Measurements from ENCODE around the gene SKA3.

Gene SKA3

GRCh38 chr13:21123956-21124355 is 52.4 kb downstream of the SKA3 start:
- H3K27ac ChIP-seq (ENCODE audit: extremely low read depth, low read depth, low read length), result no peak overlapping the region
- POLR2A ChIA-PET, result interaction anchor here (0.9 kb wide), 1 partner anchor 52 kb away, joined by 5 read pairs; the partner anchor contains the start of genes MRPL57 and SKA3
- CTCF ChIA-PET, result interaction anchor here (0.7 kb wide), 1 partner anchor 180 kb away, joined by 3 read pairs; no protein-coding TSS in a partner anchor
- H3K36me3 ChIP-seq (ENCODE audit: control insufficient read depth in 2 of 2, insufficient read depth in 1 of 2, low read length in 2 of 2), result no peaks in the 10 kb centered on the region
- no peak overlapping the region for H3K4me3 ChIP-seq (ENCODE audit: low read depth, low read length)
- H3K9me3 ChIP-seq (ENCODE audit: control insufficient read depth, insufficient read depth, low read depth, low read length), result no peaks in the 10 kb centered on the region
- H3K4me1 ChIP-seq (ENCODE audit: control insufficient read depth, insufficient read depth, low read length), result no peaks in the 10 kb centered on the region
- TF ChIP-seq MYNN (tag by site-specific recombination; IDR thresholded peaks at IDR 0.05; ENCODE audit: borderline replicate concordance), result no peak
- no peak for TF ChIP-seq SCRT2 (tag by site-specific recombination; IDR thresholded peaks at IDR 0.05)
- no peak for TF ChIP-seq ATF2 (tag by site-specific recombination; IDR thresholded peaks at IDR 0.05; ENCODE audit: low read depth)

- ChIA-PET CTCF (no interaction called here), POLR2A (no interaction called here)
- no peaks in the 10 kb centered on the region for H3K4me1 ChIP-seq (ENCODE audit: control insufficient read depth, insufficient read depth, low read length)
- H3K4me3 ChIP-seq (ENCODE audit: low read depth, low read length), result no peak overlapping the region
- TF ChIP-seq ZBTB26 (tag by site-specific recombination; optimal IDR thresholded peaks at IDR 0.05) (no peak), BCL11A (tag by site-specific recombination; IDR thresholded peaks at IDR 0.05; ENCODE audit: low read depth) (no peak), ZNF610 (tag by site-specific recombination; IDR thresholded peaks at IDR 0.05; ENCODE audit: borderline replicate concordance) (no peak), GLI4 (tag by site-specific recombination; IDR thresholded peaks at IDR 0.05) (no peak), ZNF580 (tag by site-specific recombination; IDR thresholded peaks at IDR 0.05) (no peak)
- TF ChIP-seq, protein P1, sequence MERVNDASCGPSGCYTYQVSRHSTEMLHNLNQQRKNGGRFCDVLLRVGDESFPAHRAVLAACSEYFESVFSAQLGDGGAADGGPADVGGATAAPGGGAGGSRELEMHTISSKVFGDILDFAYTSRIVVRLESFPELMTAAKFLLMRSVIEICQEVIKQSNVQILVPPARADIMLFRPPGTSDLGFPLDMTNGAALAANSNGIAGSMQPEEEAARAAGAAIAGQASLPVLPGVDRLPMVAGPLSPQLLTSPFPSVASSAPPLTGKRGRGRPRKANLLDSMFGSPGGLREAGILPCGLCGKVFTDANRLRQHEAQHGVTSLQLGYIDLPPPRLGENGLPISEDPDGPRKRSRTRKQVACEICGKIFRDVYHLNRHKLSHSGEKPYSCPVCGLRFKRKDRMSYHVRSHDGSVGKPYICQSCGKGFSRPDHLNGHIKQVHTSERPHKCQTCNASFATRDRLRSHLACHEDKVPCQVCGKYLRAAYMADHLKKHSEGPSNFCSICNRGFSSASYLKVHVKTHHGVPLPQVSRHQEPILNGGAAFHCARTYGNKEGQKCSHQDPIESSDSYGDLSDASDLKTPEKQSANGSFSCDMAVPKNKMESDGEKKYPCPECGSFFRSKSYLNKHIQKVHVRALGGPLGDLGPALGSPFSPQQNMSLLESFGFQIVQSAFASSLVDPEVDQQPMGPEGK (tag by site-specific recombination; IDR thresholded peaks at IDR 0.05), result no peak
- TF ChIP-seq, protein P2, sequence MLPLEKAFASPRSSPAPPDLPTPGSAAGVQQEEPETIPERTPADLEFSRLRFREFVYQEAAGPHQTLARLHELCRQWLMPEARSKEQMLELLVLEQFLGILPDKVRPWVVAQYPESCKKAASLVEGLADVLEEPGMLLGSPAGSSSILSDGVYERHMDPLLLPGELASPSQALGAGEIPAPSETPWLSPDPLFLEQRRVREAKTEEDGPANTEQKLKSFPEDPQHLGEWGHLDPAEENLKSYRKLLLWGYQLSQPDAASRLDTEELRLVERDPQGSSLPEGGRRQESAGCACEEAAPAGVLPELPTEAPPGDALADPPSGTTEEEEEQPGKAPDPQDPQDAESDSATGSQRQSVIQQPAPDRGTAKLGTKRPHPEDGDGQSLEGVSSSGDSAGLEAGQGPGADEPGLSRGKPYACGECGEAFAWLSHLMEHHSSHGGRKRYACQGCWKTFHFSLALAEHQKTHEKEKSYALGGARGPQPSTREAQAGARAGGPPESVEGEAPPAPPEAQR (tag by site-specific recombination; IDR thresholded peaks at IDR 0.05), result no peak
- TF ChIP-seq, protein P3, sequence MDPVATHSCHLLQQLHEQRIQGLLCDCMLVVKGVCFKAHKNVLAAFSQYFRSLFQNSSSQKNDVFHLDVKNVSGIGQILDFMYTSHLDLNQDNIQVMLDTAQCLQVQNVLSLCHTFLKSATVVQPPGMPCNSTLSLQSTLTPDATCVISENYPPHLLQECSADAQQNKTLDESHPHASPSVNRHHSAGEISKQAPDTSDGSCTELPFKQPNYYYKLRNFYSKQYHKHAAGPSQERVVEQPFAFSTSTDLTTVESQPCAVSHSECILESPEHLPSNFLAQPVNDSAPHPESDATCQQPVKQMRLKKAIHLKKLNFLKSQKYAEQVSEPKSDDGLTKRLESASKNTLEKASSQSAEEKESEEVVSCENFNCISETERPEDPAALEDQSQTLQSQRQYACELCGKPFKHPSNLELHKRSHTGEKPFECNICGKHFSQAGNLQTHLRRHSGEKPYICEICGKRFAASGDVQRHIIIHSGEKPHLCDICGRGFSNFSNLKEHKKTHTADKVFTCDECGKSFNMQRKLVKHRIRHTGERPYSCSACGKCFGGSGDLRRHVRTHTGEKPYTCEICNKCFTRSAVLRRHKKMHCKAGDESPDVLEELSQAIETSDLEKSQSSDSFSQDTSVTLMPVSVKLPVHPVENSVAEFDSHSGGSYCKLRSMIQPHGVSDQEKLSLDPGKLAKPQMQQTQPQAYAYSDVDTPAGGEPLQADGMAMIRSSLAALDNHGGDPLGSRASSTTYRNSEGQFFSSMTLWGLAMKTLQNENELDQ (tag by site-specific recombination; IDR thresholded peaks at IDR 0.05; ENCODE audit: low read depth), result no peak
- no peaks in the 10 kb centered on the region for H3K9me3 ChIP-seq (ENCODE audit: control insufficient read depth, insufficient read depth, low read depth, low read length)
- H3K36me3 ChIP-seq (ENCODE audit: control insufficient read depth in 2 of 2, insufficient read depth in 1 of 2, low read length in 2 of 2), result no peaks in the 10 kb centered on the region
- H3K27ac ChIP-seq (ENCODE audit: extremely low read depth, low read depth, low read length), result no peak overlapping the region
Measured at GRCh38 chr13:21121616-21122015, 54.7 kb downstream of the SKA3 start.

DNA sequence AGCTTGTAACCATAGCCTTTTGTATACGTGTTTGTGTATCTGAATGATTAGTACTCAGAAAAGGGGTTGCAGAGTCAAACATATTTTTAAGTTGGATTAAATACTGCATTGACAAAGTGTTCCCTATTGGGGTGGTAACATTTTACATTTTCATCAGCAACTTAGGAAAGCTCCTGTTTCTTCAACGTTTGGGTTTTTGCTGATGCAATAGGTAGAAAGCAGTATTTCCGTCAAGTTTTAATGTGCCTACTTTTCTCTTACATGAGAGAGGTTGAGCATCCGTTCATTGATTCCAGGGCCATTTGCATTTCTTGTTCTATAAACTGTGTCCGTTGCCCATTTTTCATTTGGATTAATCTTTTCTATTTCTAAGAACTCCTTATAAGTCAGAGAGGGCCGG is 56.2 kb downstream of the SKA3 start:
- H3K9me3 ChIP-seq (ENCODE audit: control insufficient read depth, insufficient read depth, low read depth, low read length), result no peaks in the 10 kb centered on the region
- POLR2A ChIA-PET, result no interaction called here
- no peaks in the 10 kb centered on the region for H3K36me3 ChIP-seq (ENCODE audit: control insufficient read depth in 2 of 2, insufficient read depth in 1 of 2, low read length in 2 of 2)
- H3K4me1 ChIP-seq (ENCODE audit: control insufficient read depth, insufficient read depth, low read length), result no peaks in the 10 kb centered on the region
- CTCF ChIA-PET, result no interaction called here
- H3K4me3 ChIP-seq (ENCODE audit: low read depth, low read length), result no peak overlapping the region
- no peak overlapping the region for H3K27ac ChIP-seq (ENCODE audit: extremely low read depth, low read depth, low read length)
- TF ChIP-seq INSM2 (tag by site-specific recombination; IDR thresholded peaks at IDR 0.05) (no peak), ZNF2 (tag by site-specific recombination; IDR thresholded peaks at IDR 0.05) (no peak), ZNF830 (tag by site-specific recombination; IDR thresholded peaks at IDR 0.05; ENCODE audit: low read depth) (no peak), ZNF843 (tag by site-specific recombination; IDR thresholded peaks at IDR 0.05) (no peak)
- TF ChIP-seq, protein P4, sequence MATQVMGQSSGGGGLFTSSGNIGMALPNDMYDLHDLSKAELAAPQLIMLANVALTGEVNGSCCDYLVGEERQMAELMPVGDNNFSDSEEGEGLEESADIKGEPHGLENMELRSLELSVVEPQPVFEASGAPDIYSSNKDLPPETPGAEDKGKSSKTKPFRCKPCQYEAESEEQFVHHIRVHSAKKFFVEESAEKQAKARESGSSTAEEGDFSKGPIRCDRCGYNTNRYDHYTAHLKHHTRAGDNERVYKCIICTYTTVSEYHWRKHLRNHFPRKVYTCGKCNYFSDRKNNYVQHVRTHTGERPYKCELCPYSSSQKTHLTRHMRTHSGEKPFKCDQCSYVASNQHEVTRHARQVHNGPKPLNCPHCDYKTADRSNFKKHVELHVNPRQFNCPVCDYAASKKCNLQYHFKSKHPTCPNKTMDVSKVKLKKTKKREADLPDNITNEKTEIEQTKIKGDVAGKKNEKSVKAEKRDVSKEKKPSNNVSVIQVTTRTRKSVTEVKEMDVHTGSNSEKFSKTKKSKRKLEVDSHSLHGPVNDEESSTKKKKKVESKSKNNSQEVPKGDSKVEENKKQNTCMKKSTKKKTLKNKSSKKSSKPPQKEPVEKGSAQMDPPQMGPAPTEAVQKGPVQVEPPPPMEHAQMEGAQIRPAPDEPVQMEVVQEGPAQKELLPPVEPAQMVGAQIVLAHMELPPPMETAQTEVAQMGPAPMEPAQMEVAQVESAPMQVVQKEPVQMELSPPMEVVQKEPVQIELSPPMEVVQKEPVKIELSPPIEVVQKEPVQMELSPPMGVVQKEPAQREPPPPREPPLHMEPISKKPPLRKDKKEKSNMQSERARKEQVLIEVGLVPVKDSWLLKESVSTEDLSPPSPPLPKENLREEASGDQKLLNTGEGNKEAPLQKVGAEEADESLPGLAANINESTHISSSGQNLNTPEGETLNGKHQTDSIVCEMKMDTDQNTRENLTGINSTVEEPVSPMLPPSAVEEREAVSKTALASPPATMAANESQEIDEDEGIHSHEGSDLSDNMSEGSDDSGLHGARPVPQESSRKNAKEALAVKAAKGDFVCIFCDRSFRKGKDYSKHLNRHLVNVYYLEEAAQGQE (tag by site-specific recombination; IDR thresholded peaks at IDR 0.05), result no peak
